ENCODE results near the gene FAM228B.

DNA sequence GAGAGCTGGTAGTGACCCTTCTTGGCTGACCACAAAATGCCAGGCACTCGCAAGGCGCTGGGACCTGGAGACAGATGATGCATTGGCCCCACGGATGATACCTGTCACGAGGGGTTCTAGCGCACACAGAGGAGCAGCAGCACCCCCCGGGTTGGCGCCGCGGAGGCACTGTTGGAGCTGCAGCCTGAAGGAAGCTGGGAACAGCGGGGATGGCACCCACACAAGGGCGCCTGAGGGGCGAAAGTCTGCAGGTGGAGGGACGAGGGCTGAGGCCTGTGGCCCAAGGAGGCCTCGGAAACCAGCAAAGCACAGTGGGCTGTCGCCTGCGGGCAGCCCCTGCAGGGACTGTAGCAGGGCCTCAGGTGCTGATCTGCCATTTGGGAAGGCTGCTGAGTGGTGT lies 85.2 kb downstream of the FAM228B start:
- TF ChIP-seq CTCF (IDR thresholded peaks at IDR 0.05 in 4 of 5, conservative IDR thresholded peaks at IDR 0.05 in 1 of 5) (no peak), POLR2A (IDR thresholded peaks at IDR 0.05) (no peak)

All from gastrocnemius medialis (tissue), 4 donors.